Measurements from ENCODE around the gene TMEM14B.
"Not testable (repeated sequence)": the region's sequence is repeated elsewhere in the genome, so short reads cannot be mapped to it uniquely, and the experiment has no call there.

The TMEM14B gene
- 36.7 to 53.1 reads per million in 2 donors for total RNA-seq

DNA sequence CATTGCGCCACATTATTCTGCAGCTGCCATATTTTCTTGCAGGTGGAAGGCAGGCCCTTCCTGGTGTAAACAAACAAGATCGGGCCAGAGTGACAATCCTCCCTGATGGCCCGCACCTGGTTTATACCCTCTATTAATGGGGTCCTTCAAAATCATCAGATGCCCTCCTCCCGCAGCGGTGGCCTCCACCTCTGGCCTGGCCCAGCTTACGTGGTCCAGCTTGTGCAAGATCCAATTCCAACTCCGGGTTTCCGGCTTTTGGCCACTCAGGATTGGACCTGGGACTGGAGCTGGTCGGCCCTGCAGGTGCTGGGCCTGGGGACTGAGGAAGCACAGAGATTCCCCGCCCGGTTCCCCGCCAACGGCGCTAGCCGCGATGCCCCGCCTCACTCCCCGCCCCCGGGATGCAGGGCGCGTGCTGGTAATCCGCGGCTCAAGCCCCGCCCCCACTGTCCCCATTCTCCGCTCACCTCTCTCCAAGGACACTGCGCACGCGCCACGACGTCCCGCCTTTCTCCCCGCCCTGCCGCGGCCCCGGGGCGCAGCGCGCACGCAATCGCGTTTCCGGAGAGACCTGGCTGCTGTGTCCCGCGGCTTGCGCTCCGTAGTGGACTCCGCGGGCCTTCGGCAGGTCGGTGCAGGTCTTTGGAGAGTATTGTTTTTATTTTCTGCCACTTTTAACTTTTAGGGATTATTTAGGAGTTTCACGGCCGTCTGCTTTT is at the start of gene TMEM14B:
Gene TMEM14B (plus strand): TSS at position 555 of the 722 bp plus-strand sequence. CDS start 1,441 bp downstream, outside the sequence.
- peak; percentile 97 for DNase-seq

DNA sequence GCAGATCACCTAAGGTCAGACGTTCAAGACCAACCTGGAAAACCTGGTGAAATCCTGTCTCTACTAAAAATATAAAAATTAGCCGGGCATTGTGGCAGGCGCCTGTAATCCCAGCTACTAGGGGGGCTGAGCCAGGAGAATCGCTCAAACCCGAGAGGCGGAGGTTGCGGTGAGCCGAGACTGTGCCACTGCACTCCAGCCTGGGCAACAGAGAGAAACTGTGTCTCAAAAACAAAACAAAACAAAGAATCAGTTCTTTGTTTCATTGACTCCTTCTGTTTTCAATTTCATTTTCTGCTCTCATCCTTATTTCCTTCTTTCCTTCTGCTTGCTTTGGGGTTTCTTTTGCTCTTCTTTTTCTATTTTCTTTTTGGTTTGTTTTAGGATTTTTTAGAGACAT is 33.6 kb upstream of the TMEM14B start:
- no peak for DNase-seq

DNA sequence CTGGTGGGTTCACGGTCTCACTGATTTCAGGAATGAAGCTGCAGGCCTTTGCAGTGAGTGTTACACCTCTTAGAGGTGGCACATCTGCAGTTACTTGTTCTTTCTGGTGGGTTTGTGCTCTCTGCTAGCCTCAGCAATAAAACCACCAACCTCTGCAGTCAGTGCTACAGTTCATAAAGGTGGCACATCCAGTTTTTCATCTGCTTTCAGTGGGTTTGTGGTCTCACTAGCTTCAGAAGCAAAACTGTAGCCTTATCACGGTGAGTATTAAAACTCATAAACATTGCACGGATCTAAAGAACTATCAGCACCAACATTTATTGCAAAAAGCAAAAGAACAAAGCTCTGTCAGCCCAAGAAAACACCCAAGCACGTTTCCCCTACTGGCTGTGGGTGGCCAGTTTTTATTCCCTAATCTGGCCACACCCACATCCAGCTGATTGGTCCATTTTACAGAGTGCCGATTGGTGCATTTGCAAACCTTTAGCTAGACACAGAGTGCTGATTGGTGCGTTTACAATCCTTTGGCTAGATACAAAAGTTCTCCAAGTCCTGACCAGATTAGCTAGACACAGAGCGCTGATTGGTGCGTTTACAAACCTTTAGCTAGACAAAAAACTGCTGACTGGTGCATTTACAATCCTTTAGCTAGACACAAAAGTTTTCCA is 28.2 kb upstream of the TMEM14B start:
- DNase-seq = no peak

DNA sequence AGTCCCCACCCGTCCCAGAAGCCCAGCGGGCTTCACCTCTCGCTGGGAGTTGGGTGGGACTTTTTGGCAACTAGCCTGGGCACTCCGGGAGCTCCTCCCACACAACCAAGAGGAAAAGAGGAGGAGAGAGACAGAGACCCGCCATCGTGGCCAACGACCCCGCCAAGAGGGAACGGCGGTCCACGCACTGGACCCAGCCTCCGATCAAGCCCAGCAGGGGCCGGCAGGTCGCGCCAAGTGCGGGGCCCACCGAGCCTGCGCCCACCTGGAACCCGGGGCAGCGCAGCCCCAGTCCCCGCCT is 27.7 kb upstream of the TMEM14B start:
- no peak for DNase-seq

DNA sequence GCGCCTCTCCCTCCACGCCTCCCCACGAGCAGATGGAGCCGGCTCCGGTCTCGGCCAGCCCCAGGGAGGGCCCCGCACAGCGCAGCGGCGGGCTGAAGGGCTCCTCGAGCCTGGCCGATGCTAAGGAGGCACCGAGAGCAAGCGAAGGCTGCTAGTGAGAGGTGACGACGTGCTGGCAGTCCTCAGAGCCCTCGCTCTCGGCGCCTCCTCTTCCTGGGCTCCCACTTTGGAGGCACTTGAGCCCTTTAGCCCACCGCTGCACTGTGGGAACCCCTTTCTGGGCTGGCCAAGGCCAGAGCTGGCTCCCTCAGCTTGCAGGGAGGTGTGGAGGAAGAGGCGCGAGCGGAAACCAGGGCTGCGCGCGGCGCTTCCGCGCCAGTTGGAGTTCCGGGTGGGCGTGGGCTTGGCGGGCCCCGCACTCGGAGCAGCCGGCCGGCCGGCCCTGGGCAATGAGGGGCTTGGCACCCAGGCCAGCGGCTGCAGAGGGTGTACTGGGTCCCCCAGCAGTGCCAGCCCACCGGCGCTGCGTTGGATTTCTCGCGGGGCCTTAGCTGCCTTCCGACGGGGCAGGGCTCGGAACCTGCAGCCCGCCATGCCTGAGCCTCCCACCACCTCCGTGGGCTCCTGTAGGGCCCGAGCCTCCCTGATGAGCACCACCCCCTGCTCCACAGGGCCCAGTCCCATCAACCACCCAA is 27.2 kb upstream of the TMEM14B start:
- DNase-seq = peak; percentile 53

DNA sequence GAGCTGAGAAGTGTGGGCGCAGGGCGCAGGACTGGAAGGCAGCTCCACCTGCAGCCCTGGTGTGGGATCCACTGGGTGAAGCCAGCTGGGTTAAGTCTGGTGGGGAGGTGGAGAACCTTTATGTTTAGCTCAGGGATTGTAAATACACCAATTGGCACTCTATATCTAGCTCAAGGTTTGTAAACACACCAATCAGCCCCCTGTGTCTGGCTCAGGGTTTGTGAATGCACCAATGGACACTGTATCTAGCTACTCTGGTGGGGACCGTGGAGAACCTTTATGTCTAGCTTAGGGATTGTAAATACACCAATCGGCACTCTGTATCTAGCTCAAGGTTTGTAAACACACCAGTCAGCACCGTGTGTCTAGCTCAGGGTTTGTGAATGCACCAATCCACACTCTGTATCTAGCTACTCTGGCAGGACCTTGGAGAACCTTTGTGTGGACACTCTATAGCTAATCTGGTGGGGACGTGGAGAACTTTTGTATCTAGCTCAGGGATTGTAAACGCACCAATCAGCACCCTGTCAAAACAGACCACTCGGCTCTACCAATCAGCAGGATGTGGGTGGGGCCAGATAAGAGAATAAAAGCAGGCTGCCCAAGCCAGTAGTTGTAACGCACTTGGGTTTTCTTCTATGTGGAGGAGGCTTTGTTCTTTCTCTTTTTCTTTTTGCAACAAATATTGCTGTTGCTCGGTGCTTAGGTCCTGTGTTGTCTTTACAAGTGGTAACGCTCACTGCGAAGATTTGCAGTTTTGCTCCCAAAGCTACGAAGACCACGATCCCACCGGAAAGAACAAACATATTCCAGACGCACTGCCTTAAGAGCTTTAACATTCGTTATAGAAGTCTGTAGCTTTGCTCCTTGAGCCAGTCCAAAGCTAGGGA is 26.4 kb upstream of the TMEM14B start:
- not testable (repeated sequence) for DNase-seq

DNA sequence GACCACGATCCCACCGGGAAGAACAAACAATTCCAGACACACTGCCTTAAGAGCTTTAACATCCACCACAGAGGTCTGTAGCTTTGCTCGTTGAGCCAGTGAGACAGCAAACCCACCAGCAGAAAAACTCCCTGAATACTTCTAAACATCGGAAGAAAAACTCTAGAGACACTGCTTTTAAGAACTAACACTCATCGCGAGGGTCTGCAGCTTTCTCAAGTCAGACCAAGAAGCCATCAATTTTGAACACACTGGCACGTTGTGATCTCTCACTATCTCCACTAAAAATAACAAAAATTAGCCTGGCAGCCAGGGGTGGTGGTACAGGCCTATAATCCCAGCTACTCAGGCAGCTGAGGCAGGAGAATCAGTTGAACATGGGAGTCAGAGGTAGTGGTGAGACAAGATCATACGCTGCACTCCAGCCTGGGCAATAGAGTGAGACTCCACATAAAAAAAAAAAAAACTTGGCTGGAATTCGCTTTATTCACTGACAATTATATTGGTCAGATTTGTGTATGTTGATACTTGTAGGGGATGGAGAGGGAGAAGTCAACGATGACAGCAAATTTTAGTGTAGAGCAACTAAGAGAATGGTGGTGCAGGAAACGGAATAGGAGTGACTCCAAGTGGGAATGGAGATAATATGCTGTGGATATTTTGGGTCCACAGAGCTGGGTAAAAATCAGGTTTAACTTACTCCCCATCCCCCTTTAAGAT is 25.6 kb upstream of the TMEM14B start:
- DNase-seq = no peak

DNA sequence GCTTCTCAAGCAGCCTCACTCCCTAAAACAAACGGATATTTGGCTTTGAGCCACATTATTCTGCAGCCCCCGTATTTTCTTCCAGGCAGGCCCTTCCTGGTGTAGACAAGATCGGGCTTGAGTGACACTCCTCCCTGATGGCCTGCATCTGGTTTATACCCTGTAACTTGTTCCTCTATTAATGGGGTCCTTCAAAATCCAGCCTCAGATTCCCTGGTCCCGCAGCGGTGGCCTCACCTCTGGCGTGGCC is 25.1 kb upstream of the TMEM14B start:
- no peak for DNase-seq

DNA sequence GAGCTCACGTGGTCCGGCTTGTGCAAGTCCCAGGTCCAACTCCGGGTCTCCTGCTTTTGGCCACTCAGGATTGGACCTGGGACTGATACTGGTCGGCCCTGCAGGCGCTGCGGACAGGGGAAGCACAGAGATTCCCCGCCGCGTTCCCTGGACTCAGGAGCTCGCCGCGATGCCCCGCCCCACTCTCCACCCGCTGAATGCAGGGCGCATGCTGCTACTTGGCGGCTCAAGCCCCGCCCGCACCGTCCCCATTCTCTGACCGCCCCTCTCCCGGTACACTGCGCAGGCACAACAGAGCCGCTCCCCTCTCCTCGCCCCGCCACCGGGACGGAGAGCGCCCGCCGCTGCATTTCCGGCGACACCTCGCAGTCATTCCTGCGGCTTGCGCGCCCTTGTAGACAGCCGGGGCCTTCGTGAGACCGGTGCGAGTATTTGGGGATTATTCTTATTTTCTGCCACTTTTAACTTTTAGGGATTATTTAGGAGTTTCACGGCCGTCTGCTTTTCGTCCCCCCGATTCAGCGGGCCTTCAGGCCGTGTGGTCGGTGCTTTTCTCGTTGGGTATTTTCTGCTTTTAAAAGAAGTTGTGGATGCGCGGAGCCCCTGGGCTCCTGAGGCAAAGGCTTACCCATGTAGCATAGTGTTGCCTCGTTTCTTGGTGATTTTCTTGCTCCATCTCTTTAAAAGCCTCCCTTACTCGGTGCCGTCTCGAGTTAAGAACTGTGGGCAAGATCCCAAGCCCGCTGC is 24.6 kb upstream of the TMEM14B start, which contains the start of gene TMEM14C:
Gene TMEM14C (plus strand): TSS at position 251 of the 747 bp plus-strand sequence. CDS start 1,544 bp downstream, outside the sequence.
- DNase-seq = peak; percentile 67

DNA sequence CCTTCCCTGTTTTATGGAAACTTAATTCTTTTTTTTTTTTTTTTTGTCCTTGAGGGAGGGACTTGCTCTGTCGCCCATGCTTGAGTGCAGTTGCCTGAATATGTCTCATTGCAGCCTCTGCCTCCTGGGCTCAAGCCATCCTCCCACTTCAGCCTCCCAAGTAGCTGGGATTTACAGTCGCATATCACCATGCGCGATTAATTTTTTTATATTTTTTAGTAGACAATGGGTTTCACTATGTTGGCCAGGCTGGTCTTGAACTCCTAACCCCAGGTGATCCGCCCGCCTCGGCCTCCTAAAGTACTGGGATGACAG is 24.1 kb upstream of the TMEM14B start:
- no peak for DNase-seq

DNA sequence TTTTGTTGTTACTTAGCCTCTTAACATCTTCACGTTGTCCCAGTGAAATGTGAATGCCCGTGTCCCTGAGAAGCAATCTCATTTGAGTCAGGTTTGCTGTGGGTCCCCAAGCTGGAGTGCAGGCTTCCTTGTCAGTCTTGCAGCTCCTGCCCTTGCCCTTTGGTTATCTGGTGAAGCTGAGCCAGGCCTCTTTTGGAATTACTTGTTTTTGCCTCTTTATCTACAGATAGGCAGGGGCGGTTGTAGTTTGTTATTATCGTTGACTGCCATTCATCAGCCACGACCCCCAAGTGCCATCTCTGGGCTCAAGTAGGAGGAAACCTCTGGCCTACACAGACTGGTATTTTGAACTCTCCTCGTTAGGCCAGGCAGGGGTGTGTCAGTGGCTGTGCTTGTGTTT is 22.6 kb upstream of the TMEM14B start:
- DNase-seq = no peak

DNA sequence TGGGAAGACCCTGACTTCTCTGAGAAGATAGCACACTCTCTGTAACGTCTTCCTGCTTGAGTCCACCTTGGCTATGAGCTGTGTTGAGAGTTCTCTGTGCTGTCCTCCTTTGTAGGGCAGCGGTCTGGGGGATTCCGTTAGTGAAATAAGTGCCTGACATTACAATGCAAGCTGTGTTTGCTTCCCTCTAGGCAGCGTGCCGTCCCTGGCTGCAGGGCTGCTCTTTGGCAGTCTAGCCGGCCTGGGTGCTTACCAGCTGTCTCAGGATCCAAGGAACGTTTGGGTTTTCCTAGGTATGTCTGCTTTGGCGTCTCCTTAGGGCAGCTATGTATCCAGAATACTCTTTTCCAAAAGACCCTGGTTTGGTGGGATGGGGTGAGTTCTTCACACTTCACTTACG is 21.9 kb upstream of the TMEM14B start:
- DNase-seq = no peak

DNA sequence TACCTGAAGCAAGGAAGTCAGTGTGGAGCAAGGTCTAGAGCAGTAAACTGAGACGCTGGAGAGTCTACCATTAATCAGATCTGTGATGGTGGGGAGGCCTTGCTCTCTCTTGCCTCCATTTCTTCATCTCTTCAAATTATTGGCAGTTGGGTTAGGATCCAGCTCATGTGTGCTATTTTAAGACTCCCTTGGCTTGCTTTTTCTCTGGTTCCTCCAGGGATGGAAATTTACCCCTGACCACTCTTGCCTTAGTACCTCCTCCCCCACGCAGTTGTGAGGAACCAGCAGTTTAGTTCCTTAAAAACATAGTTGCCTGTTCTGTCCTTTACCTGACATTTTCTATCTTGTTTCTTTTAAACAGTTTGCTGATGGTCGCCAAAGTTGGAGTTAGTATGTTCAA is 17.4 kb upstream of the TMEM14B start:
- no peak for DNase-seq

DNA sequence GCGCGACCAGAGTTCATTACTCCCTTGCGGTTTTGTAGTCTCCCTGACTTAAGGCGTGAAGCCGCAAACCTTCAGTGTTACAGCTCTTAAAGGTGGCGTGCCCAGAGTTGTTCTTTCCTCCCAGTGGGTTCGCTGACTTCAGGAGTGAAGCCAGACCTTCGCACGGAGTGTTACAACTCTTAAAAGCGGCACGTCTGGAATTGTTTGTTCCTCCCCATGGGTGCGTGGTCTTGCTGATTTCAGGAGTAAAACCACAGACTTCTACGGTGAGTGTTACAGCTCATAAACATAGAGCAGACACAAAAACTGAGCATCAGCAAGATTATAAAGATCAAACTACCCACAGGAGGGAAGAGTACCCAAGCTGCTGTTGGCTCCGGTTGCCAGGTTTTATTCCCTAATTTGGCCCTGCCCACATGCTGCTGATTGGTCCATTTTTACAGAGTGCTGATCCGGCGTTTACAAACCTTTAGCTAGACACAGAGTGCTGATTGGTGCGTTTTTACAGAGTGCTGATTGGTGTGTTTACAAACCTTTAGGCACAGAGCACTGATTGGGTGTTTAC is 14.4 kb upstream of the TMEM14B start:
- no peak for DNase-seq

DNA sequence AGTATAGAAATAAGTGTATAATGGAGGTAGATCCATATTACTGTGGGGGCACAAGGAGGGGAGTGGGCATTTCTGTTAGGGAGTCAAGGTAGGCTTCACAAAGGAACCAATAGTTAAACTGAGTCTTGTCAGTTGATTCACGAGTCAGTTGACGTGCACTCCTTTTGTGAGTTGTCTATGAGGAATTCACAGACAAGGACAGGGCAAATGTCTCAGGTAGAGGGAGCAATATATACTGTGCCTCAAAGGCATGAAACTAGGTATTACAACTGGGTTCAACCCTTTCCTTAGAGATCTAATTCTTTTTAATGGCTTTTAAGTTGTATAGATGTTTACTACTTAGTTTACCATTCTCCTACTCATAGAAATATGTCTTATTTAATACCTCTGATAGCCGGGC is 13.7 kb upstream of the TMEM14B start:
- no peak for DNase-seq

DNA sequence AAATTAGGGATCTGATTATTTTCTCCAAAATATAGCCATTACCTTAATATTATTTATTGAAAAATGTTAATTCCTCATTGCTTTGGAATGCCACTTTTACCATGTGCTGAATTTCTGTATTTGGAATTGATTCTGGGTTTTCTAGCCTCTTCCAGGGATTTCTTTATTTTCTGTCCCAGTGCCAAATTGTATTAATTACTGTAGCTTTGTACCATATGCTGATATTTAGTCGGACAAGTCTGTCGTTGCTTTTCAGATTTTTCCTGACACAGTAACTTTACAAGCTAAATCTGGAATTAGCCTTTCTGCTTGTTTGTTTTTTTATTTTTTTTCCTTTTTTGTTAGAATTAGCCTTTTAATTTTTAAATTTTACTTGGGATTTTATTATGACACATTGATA is 10.9 kb upstream of the TMEM14B start:
- no peak for DNase-seq

DNA sequence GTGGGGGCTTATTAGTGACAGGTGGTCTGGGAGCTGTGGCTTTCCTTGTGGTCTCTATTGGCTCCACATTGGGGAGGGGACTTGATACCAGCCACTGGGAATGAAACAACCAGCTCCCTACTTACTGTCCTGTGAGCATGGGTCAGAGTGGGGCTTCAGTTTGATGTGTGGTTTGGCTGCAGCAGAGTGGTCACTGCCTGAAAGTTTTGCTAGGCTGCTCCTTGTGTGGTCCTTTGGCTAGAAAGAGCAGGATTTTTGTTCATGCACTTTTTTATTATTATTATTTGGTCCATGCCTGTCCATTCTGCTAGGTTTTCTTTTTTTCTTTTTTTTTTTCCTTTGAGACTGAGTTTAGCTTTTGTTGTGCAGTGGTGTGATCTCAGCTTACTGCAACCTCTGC is 7.5 kb upstream of the TMEM14B start:
- no peak for DNase-seq

DNA sequence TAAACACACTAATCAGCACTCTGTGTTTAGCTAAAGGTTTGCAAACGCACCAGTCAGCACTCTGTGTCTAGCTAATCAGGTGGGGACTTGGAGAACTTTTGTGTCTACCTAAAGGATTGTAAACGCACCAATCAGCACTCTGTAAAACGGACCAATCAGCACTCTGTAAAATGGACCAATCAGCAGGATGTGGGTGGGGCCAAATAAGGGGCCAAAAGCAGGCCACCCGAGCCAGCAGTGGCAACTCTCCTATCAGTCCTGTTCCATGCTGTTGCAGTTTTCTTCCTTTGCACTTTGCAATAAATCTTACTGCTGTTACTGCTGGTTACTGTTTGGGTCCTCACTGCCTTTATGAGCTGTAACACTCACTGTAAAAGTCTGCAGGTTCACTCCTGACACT is 6.0 kb upstream of the TMEM14B start:
- not testable (repeated sequence) for DNase-seq

DNA sequence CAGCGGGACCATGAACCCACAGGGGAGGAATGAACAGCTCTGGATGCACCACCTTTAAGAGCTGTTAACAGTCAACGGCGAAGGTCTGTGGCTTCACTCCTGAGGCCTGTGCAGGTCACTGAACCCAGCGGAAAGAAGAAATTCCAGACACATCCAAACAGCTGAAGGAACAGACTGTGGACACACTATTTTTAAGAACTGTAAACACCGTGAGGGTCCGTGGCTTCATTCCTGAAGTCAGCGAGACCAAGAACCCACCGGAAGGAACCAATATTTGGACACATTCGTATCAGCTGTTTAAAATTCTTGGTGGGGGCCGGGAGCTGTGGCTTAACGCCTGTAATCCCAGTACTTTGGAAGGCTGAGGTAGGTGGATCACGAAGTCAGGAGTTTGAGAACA is 5.4 kb upstream of the TMEM14B start:
- DNase-seq = no peak

DNA sequence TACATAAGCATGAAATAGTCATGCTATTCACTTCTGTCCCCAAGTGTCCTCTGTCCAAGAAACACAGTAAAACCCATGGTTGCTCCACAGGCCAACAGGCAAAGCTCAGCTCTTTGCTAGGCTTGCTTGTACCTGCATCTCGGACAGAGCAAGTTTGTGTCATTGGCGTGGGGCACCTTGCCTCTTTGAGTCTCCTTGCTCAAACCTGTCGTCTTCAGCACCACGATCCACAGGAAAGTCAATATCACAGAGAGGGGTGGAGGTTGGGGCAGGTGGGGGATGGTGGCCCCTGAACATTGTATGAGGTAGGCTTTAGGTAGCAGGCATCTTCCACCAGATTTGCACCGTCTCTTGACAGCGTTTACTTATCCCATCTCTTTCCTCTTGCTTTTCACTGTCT is 4.1 kb upstream of the TMEM14B start:
- no peak for DNase-seq

DNA sequence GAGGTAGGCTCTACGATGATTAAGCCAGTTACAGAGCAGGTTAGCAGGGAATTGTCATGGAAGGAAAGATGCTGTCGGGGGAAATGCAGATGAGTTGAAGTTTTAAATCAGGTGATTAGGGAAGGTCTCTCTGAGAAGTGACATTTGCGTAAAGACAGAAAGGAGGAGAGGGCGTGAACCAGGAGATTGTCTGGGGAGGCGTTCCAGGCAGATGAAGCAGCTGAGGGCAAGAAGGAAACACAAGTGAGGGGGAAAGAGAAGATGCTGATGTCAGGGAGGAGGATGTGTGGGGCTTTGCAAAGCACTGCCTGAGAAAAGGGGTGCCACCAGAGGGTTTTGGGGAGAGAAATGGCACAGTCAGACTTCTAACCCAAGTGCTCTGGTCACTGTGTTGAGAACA is 2.5 kb upstream of the TMEM14B start:
- no peak for DNase-seq

DNA sequence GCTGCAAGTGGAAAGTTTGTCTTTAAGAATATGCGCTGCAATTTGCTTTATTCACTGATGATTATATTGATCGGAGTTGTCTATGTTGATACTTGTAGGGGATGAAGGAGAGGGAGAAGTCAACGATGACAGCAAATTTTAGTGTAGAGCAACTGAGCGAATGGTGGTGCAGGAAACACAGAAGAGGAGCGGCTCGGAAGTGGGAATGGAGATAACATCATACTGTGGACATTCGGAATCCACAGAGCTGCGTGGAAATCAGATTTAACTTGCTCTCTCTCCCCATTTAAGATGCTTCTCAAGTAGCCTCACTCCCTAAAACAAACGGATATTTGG is 722 bp upstream of the TMEM14B start:
- DNase-seq = no peak

All from activated gamma-delta T cell (primary cell).